MM.1S (cell line): ENCODE data around the gene TMC8.

ENCODE experiments used
- DNase-seq: peaks from one replicate; pipeline ENCODE4 v3.0.0-alpha.2; 2015
- H2AFZ ChIP-seq: fragments of 300-600 bp; sonication (generic); 2 replicates; pipeline ENCODE4 v1.6.0; 2016; ENCODE audit warnings: antibody characterized with exemption, low read length
- H3F3A ChIP-seq: fragments of 300-600 bp; sonication (generic); 2 replicates; pipeline ENCODE4 v1.6.1; 2016; ENCODE audit warnings: mild to moderate bottlenecking, antibody characterized with exemption, low read length, moderate library complexity, mixed read lengths; ENCODE audit not compliant: insufficient read depth
- H3K27ac ChIP-seq: fragments of 300-600 bp; sonication (generic); 2 replicates; pipeline ENCODE4 v1.5.1; 2016; ENCODE audit warnings: mild to moderate bottlenecking, low read length
- H3K27me3 ChIP-seq: fragments of 300-600 bp; sonication (generic); replicated peaks from 2 replicates; pipeline ENCODE4 v1.6.0; 2016; ENCODE audit warnings: low read length; ENCODE audit not compliant: insufficient read depth
- H3K36me3 ChIP-seq: fragments of 300-600 bp; sonication (generic); replicated peaks from 2 replicates; pipeline ENCODE4 v1.6.1; 2016; ENCODE audit warnings: mild to moderate bottlenecking, low read length, mixed read lengths; ENCODE audit not compliant: insufficient read depth
- H3K4me1 ChIP-seq: fragments of 300-600 bp; sonication (generic); 2 replicates; pipeline ENCODE4 v1.6.1; 2016; ENCODE audit warnings: low read length, mixed read lengths
- H3K4me2 ChIP-seq: fragments of 300-600 bp; sonication (generic); 2 replicates; pipeline ENCODE4 v1.6.0; 2016; ENCODE audit warnings: low read depth, low read length
- H3K4me3 ChIP-seq: fragments of 300-600 bp; sonication (generic); 2 replicates; pipeline ENCODE4 v1.5.1; 2016; ENCODE audit warnings: low read length, mixed read lengths
- H3K79me2 ChIP-seq: fragments of 300-600 bp; sonication (generic); 2 replicates; pipeline ENCODE4 v1.6.1; 2016; ENCODE audit warnings: mixed run types, low read length, mixed read lengths
- H3K9ac ChIP-seq: fragments of 300-600 bp; sonication (generic); 2 replicates; pipeline ENCODE4 v1.6.1; 2016; ENCODE audit warnings: low read length, mixed read lengths
- H3K9me2 ChIP-seq: fragments of 300-600 bp; sonication (generic); replicated peaks from 2 replicates; pipeline ENCODE4 v1.6.1; 2016; ENCODE audit warnings: mild to moderate bottlenecking, low read length, mixed read lengths; ENCODE audit not compliant: insufficient read depth
- H3K9me3 ChIP-seq: fragments of 300-600 bp; sonication (generic); replicated peaks from 2 replicates; pipeline ENCODE4 v1.6.1; 2016; ENCODE audit warnings: mild to moderate bottlenecking, low read length, mixed read lengths; ENCODE audit not compliant: insufficient read depth
- H4K20me1 ChIP-seq: fragments of 300-600 bp; sonication (generic); 2 replicates; pipeline ENCODE4 v1.6.1; 2016; ENCODE audit warnings: mild to moderate bottlenecking, low read length, moderate library complexity, mixed read lengths; ENCODE audit not compliant: insufficient read depth
- CTCF ChIP-seq: fragments of 300-600 bp; sonication (generic); IDR thresholded peaks from 2 replicates; pipeline ENCODE4 v1.5.1; 2016; ENCODE audit warnings: antibody characterized with exemption, low read length, mixed read lengths
- EZH2 ChIP-seq: fragments of 300-600 bp; sonication (generic); optimal IDR thresholded peaks from 2 replicates; pipeline ENCODE3; 2017; ENCODE audit warnings: low read depth, mild to moderate bottlenecking, antibody characterized with exemption, low read length, mixed read lengths
- EZH2phosphoT487 ChIP-seq: fragments of 300-600 bp; sonication (generic); IDR thresholded peaks from 2 replicates; pipeline ENCODE4 v1.6.1; 2018; ENCODE audit warnings: antibody characterized with exemption, low read length

The TMC8 gene

GRCh38 chr17:78173097-78173715 is 42.6 kb downstream of the TMC8 start:
- Histone ChIP-seq H3K4me3 (peak overlapping the region; percentile 23; the same call in 1 of the 2 replicates), H4K20me1 (no peaks in the 10 kb centered on the region), H3K4me1 (peaks cover 69% of the 10 kb centered on the region), H2AFZ (no peak overlapping the region), H3K36me3 (no peaks in the 10 kb centered on the region), H3K9me2 (no peaks in the 10 kb centered on the region), H3K9me3 (no peaks in the 10 kb centered on the region), H3K79me2 (peaks cover 40% of the 10 kb centered on the region), H3K4me2 (peak overlapping the region; percentile 98), H3K9ac (peak overlapping the region; percentile 75), H3K27ac (peak overlapping the region; percentile 99), H3K27me3 (no peaks in the 10 kb centered on the region), H3F3A (peaks cover 69% of the 10 kb centered on the region)
- TF ChIP-seq EZH2phosphoT487 = no peak
- TF ChIP-seq CTCF = no peak
- no peak for TF ChIP-seq EZH2
- DNase-seq = peak; percentile 94

- DNase-seq = peak; percentile 55
- TF ChIP-seq CTCF (peak; percentile 50), EZH2phosphoT487 (no peak)
- peaks cover 39% of the 10 kb centered on the region for H3K79me2 ChIP-seq
- peaks cover 68% of the 10 kb centered on the region for H3K4me1 ChIP-seq
- no peaks in the 10 kb centered on the region for H3K9me2 ChIP-seq
- H3K36me3 ChIP-seq = peaks cover 4% of the 10 kb centered on the region; the same call in 1 of the 2 replicates
- H2AFZ ChIP-seq = no peak overlapping the region
- peaks cover 72% of the 10 kb centered on the region for H3F3A ChIP-seq
- H3K27ac ChIP-seq = peak overlapping the region; percentile 99
- H3K4me2 ChIP-seq = peak overlapping the region; percentile 36
- H3K9ac ChIP-seq = peak overlapping the region; percentile 23
- no peaks in the 10 kb centered on the region for H3K27me3 ChIP-seq
- no peaks in the 10 kb centered on the region for H4K20me1 ChIP-seq
- H3K9me3 ChIP-seq = no peaks in the 10 kb centered on the region
- H3K4me3 ChIP-seq = no peak overlapping the region
Observed at GRCh38 chr17:78174346-78174869, 43.8 kb downstream of the TMC8 start.

- TF ChIP-seq CTCF = no peak
- no peak for TF ChIP-seq EZH2
- no peak for TF ChIP-seq EZH2phosphoT487
- Histone ChIP-seq H3F3A (peaks cover 69% of the 10 kb centered on the region), H3K9me3 (no peaks in the 10 kb centered on the region), H4K20me1 (no peaks in the 10 kb centered on the region), H3K9me2 (no peaks in the 10 kb centered on the region), H3K9ac (no peak overlapping the region), H3K4me1 (peaks cover 65% of the 10 kb centered on the region), H3K4me3 (no peak overlapping the region), H3K79me2 (peaks cover 37% of the 10 kb centered on the region), H2AFZ (no peak overlapping the region), H3K36me3 (peaks cover 4% of the 10 kb centered on the region; the same call in 1 of the 2 replicates), H3K27me3 (no peaks in the 10 kb centered on the region), H3K4me2 (peak overlapping the region; percentile 36; the same call in 1 of the 2 replicates), H3K27ac (peak overlapping the region; percentile 99)
- DNase-seq = no peak
Observed at GRCh38 chr17:78174870-78175642, 44.5 kb downstream of the TMC8 start.
